NOMO-1 (cell line): ENCODE results near the gene TNFSF8.

Source experiments
- DNase-seq, 2 experiments: peaks; one replicate each; lab custom pipeline; 2025; ENCODE audit not compliant: unreplicated experiment in 2 of 2; lab: John Stamatoyannopoulos, UW

TNFSF8 gene

DNA sequence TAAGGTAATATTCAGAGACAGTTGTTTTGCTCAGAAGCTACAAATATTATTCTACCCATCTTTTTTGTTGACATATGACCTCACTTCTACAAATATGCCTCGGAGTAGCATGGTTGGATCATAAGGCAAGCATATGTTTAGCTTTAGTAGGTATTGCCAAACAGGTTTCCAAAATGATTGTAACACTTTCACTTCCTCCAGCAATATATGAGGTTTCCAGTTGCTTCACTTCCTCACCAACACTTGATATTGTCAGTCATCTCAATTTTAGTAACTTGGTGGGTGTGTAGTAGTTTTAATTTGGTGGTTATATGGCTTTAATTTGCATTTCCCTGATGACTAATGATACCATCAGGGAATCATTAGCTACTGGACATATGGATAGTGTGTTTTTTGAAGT is 46.7 kb downstream of the TNFSF8 start:
- peak; percentile 60 to 98 for DNase-seq

DNA sequence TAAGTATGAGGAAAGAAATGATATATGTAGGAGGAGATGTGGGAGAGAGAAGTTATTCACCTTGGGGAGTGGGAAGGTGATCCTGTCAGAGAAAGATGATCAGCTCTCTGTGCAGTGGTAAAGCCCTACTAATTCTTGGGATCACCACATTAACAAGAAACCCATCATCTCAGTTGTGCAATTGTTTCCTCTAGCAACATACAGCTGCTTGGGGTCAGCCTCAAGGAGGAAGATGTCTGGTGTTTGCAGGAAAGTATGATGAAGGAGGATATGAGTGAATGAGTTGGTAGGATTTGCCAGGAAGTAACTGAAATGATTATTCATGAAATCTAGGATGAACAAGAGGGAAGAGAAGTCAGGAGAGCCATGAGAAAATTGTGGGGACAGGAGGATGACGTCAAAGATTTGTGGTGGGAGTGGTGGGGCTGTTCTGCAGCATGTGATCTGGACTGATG is 50.1 kb downstream of the TNFSF8 start:
- DNase-seq: peak; percentile 24 to 67

DNA sequence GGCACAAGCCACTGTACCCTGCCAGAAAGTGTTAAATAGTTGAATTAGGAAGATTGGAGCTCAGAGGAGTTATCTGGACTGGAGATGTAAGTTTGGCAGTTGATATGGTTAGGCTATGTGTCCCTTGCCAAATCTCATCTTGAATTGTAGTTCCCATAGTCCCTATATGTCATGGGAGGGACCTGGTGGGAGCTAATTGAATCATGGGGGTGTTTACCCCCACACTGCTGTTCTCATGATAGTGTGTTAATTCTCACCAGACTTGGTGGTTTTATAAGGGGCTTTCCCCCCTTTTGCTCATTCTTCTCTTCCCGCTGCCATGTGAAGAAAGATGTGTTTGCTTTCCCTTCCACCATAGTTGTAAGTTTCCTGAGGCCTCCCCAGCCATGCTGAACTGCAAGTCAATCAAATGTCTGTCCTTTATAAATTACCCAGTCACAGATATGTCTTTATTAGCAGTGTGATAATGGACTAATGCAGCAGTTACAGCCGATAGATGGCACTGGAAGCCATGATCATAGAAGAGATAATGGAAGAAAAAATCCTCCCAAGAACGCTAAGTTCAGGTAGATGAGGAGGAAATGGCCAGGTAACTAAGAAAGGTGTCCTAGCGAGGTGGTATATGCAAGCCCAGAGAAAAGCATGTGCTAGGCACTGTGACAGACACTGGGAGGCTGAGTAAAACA is 51.4 kb downstream of the TNFSF8 start:
- DNase-seq: no peak

DNA sequence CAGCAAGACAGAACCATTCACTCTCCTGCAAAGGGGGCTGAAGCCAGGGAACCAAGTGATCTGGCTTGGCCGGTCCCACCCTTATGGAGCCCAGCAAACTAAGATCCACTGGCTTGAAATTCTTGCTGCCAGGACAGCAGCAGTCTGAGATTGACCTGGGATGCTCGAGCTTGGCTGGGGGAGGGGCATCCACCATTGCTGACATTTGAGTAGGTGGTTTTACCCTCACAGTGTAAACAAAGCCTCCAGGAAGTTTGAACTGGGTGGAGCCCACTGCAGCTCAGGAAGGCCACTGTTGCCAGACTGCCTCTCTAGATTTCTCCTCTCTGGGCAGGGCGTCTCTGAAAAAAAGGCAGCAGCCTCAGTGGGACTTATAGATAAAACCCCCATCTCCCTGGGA is 60.5 kb downstream of the TNFSF8 start:
- DNase-seq: no peak

DNA sequence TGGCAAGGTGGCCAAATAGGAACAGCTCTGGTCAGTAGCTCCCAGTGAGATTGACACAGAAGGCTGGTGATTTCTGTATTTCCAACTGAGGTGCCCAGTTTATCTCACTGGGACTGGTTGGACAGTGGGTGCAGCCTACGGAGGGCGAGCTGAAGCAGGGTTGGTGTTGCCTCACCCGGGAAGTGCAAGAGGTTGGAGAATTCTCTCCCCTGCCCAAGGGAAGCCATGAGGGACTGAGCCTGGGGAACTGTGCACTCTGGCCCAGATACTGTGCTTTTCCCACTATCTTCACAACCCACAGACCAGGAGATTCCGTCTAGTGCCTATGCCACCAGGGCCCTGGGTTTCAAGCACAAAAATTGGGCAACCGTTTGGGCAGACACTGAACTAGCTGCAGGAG is 61.0 kb downstream of the TNFSF8 start:
- no peak for DNase-seq

DNA sequence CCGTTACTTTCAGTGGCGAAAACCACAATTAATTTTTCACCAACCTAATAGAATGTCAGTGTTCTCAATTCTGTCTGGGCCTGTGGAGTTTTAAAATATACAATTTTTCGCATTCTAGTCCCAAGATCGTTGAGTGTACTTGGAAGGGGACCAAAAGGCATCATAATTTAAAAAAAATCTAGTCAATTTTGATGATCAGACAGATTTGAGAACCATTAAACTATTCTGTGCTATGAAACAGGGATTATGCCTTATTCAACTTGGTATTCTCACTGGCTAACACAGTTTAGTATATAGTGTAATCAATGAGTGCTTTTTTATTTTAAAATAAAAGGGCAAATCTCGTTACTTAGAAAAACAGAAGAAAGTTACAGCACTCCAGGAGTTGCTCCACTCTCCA is 63.1 kb downstream of the TNFSF8 start:
- DNase-seq: no peak

DNA sequence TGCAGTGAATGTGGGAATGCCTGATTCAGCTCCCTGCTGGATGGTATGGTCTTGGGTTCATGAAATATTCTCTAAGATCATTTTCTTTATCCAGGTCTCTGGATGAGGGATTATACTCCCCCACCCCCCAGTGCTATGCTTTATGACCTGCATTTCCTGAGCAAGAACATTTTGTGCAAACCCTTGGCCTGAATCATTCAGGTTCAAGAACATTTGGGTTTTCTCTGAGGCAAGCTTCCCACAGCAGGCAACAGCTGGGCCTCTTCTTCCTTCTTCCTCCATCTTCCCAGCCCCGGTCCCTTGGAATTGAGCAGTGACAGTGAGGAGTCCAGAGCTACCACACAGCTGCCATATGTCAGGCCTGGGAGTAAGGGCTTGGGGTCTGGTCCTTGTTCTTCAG is 65.9 kb downstream of the TNFSF8 start:
- no peak for DNase-seq

DNA sequence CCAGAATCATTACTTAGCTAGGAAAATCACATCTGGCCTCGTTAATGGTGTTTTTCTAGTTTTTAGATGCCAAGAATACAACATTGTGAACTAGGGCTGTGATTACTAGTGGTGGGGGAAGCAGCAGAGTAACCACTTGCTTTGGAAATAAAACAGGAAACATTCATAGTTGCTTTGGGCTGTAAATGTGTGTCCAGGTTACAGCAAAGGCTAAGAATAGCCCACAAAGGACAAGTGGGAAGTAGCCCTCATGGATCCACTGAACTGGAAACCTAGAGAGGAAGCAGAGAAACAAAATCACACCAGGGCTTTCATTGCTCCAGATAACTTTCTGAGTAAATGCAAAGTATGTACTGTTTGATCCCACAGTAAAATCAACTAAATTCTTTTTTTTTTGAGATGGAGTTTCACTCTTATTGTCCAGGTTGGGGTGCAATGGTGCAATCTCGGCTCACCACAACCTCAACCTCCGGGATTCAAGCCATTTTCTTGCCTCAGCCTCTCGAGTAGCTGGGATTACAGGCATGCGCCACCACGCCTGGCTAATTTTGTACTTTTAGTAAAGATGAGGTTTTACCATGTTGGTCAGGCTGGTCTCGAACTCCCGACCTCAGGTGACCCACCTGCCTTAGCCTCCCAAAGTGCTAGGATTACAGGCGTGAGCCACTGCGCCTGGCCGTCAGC is 68.3 kb downstream of the TNFSF8 start:
- DNase-seq: no peak

DNA sequence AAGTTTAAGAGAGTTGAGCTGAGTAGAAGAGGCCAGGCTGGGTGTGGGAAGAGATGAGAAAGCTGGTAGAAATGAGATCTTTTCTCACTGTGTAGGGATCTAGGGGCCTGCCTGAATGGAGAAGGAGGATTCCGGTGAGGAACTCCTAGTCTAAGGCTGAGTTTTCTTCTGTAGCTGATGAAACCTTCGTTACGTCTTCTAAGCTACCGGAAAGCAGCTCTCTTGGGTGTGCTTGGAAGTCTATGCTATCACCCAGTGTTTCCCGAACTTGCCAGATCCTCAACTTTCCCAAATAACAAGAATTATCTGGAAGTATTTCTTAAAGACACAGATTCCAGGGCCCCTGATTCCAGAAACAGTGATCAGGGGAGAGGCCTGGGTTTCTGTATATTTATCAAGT is 69.1 kb downstream of the TNFSF8 start:
- no peak for DNase-seq

DNA sequence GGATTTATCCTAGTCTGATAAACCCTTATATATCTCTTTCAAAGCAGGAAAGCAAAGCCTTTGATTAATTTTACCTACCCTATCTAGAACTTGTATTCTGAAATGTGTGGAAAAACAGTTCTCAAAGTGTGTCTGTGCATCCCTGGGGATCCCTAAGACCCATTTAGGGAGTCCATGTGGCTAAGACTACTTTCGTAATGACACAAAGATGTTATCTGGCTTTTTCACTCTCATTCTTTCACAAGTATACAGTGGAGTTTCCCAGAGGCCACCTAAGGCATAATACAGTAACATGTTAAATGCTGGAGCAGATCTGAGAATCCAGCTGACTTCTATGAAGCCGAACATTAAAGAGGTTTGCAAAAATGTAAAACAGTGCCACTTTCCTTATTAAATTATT is 70.2 kb downstream of the TNFSF8 start:
- no peak for DNase-seq

DNA sequence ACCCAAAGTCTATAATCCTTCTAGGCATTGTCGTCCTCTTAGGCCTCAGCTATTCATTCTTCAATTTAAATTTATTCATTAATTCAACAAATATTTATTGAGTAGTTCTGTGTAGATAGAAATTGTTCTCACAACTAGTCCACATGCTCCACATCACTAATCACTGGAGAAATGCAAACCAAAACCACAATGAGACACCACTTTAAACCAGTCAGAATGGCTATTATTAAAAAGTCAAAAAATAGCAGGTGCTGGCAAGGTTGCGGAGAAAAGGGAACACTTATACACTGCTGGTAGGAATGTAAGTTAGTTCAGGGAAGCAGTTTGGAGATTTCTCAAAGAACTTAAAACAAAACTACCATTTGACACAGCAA is 73.5 kb downstream of the TNFSF8 start:
- DNase-seq: no peak

DNA sequence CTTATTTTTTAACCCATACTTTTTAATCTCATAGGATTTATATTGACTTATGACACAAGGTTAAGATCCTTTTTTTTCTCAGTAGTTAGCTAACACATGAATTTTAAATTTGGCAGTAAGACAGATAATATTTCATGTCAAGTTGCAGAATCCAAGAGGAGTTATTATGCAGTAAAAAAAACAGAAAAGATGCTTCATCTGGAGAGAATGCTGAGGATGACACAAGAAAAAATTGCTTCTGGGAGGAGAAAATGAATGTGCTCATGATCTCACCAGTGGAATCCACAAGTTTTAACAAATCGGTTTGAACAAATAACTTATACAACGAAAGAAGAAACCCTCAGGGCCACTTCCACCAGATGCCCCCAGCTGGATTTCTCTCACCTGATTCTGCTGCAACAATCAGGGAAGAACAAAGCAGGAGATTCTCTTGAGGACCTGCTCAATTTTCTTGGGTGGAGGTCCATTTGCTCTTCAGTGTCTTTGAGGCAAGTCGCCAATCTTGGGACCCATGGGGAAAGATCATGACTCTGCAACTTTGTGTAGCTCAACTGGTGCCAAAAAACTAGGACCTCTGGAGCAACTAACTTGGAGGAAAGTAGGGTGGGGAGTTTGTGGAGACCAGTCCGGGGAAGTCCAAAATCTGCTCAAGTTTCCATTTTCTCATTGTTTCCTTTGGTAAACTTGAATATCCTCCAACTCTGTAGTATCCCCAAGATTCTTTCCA is 74.0 kb downstream of the TNFSF8 start:
- DNase-seq: no peak

DNA sequence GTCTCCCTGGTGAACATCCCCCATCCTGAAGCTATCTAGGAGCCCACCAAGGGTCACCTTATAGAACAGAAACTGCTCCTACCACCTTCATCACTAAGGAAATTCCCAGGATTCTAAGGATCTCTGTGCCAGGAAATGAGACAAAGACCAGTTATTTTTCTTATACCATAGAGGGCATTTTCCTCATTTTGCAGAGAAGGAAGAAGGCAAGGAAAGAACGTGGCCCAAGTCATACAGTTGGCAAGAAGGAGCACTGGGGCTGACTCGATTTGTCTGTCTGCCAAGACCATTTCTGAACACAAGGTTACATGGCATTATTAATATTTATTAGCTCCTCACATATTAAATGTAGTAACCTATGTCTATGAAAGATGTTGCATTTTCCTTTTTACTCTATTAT is 74.9 kb downstream of the TNFSF8 start:
- DNase-seq: no peak

DNA sequence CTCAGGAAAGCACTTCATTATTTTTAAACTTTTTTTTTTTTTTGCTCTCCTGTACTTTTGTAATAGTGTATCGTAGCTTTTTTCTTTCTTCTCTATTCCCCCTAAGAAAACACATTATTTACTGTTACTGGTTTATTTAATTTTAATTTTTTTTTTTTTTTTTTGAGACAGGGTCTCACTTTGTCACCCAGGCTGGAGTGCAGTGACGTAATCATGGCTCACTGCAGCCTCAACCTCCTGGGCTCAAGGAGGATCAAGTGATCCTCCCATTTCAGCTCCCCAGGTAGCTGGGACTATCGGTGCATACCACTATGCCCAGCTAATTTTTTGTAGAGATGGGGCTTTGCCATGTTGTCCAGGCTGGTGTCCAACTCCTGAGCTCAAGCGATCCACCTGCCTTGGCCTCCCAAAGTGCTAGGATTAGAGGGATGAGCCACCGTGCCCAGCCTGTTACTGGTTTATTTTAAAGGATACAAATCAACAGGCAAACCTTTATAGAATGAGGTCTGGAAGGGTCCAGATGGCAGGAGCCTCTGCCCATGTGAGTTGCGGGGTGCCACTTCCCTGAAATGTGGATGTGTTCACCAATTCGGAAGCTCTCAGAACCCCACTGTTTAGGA is 75.5 kb downstream of the TNFSF8 start:
- no peak for DNase-seq

DNA sequence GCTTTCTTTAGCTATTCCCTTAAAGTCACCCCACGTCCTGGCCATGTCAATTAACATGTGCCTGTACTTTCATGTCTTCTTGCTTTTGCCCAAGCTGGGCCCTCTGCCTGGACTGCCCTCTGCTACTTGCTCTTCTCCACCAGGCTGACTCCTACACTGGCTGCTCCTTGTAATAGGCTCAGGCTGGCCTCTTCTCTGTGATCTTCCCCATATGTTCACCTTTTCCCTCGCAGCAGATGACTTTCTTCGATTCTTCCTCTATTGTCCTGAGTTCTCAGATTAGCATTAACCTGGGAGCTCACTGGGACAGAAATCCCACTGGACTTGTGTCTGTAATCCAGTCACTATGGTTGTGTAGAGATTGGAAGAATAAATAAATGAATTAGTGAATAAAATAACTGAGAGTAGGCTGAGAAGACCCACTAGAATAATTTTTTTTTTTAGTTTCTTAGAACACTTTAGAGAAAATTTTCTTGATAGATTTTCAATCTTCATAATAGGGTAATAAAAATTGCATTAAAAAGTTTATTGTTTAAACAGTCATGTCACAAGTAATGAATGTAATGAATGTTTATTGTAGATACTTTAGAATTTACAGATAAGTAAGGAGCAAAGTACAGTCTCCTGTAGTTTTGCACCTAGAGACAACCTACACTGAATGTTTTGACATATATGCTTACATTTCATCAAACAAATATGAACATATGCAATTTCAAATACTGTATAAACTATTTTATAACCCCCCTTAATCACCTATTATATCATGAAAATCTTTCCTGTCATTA is 77.1 kb downstream of the TNFSF8 start:
- DNase-seq: no peak

DNA sequence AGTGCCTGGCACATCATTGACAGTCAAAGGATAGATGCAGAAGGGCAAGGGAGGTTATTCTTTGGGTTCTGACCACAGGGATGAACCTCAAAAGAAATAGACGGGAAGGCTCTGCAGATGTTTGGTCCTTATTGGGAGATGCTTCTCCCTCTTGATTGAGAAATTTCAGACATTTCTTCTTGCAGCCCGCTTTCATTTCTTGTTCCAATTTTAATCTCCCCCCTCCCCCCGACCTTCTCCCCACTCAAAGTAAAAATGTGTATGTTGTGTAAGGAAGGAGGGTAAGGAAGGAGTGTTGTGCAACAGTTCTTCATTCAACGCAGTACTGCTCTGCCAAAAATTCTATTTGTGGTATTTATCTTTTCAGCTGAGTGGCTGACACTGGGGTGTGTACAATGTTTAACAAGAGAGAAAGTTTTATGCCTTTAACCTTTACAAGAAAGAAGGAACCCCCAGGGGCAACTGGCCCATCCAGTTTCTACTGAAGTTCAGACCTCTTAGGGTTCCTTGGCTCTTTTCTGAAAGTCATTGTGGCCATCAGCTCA is 78.3 kb downstream of the TNFSF8 start:
- DNase-seq: peak; percentile 86 to 90

DNA sequence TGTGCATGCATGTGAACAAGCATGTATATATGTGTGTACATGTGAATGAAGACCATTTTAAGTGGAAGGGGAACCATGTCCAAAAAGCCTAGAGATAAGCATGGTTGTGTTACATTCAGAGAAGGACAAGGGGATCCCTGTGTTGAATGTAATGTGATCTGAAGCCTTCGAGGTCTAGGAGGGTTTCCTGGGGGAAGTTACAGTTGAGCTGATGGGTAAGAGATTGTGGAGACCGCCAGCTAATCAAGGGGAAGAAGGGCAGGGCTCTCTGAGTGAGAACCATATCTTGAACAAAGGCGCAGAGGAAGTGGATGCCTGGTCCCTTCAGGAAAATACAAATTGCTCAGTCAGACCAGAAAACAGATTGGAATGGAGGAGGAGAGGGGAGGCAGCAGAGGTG is 79.1 kb downstream of the TNFSF8 start:
- DNase-seq: no peak
